Astrocyte (in vitro differentiated cells and primary cell): Measurements from ENCODE around the gene PRSS16.

ENCODE experiments used
- CTCF ChIP-seq: IDR thresholded peaks from 2 replicates; pipeline ENCODE4 v1.5.1; 2011; ENCODE audit warnings: low read depth, mild to moderate bottlenecking, inconsistent platforms, low read length, moderate library complexity; ENCODE audit not compliant: insufficient read depth
- EZH2 ChIP-seq: IDR thresholded peaks from 2 replicates; pipeline ENCODE4 v1.6.1; 2012; ENCODE audit warnings: mild to moderate bottlenecking, low read length, inconsistent platforms; ENCODE audit not compliant: insufficient read depth

- TF ChIP-seq CTCF = no peak
- no peak for TF ChIP-seq EZH2
Observed at GRCh38 chr6:27267857-27268434, 20.4 kb downstream of the PRSS16 start.
